ENCODE measurements around the gene MYL5. TPM values are rescaled to one million over a fixed set of nuclear protein-coding genes. Genes with fewer than 3 reads are reported as not detected.

The MYL5 gene
- total and polyA plus RNA-seq, 2 of the 13 experiments (the other 11 are each of a cell fraction or from before 2014, with no cell fraction given), result 6.5 to 16.0 TPM

GRCh38 chr4:677431-678293 lies 3.3 kb downstream of the MYL5 start (continued):
- TF ChIP-seq ATF6 (CRISPR knock-in tag; conservative IDR thresholded peaks at IDR 0.05) (no peak), ZNF782 (CRISPR knock-in tag; IDR thresholded peaks at IDR 0.05; ENCODE audit: borderline replicate concordance) (no peak), MED13 (CRISPR knock-in tag; IDR thresholded peaks at IDR 0.05) (no peak)

GRCh38 chr4:678331-679103 lies 4.2 kb downstream of the MYL5 start:
- no peaks in the 10 kb centered on the region for H3K36me3 ChIP-seq (replicated peaks in 1 of 2; ENCODE audit: control insufficient read depth in 1 of 2, insufficient read depth in 2 of 2, low read length in 2 of 2)
- FAIRE-seq (no peak), ATAC-seq (no peak), DNase-seq (ENCODE audit: low spot score) (no peak)
- peaks cover 77% of the 10 kb centered on the region for H3K4me1 ChIP-seq (ENCODE audit: insufficient read depth, low read length)
- no peak overlapping the region for H3K27ac ChIP-seq (ENCODE audit: extremely low read length, insufficient read depth, low read length)
- H3K27me3 ChIP-seq (ENCODE audit: control insufficient read depth in 1 of 2, insufficient read depth in 2 of 2, low read length in 2 of 2), result no peaks in the 10 kb centered on the region
- BruUV-seq (replicated peaks), result no TSS peak
- intact Hi-C loops (cut with micrococcal nuclease; ENCODE audit: unreplicated experiment), result loop anchor here (10.0 kb wide), 1 partner anchor 204 kb away; no protein-coding TSS in a partner anchor
- in situ Hi-C loops (cut with HindIII; ENCODE audit: extremely low pct_ligation_motif_present, low pct_unique_long_range_greater_than_20kb), result no loop called here
- peak overlapping the region; percentile 91 for H3K4me2 ChIP-seq (ENCODE audit: low read depth, low read length)
- WGBS (ENCODE audit: low lambda C conversion rate), result 32% methylated on average over 8 of the region's 14 CpGs
- no peaks in the 10 kb centered on the region for H4K20me1 ChIP-seq (ENCODE audit: insufficient read depth, low read length)
- no peaks in the 10 kb centered on the region for H3K9me3 ChIP-seq (ENCODE audit: low read length)
- H3K79me2 ChIP-seq (ENCODE audit: insufficient read depth, low read length), result peaks cover 10% of the 10 kb centered on the region
- ChIA-PET CTCF (ENCODE audit: low intra/inter-chr PET ratio, low total read pairs) (no interaction called here), POLR2A (interaction anchor here (1.0 to 1.5 kb wide), 3 partner anchors 9 to 22 kb away, joined by 3 to 7 read pairs (median 3); no protein-coding TSS in a partner anchor)
- peak overlapping the region in 2 of 3 experiments; percentile 33 to 62; a peak in 4 of 6 replicates for H3K4me3 ChIP-seq (replicated peaks in 1 of 3; ENCODE audit: insufficient read depth in 1 of 3, low read depth in 2 of 3, low read length in 3 of 3)
- H3K9ac ChIP-seq (ENCODE audit: insufficient read depth, low read depth, low read length), result peak overlapping the region; percentile 50; the same call in 1 of the 2 replicates
- H2AFZ ChIP-seq (ENCODE audit: low read length), result no peak overlapping the region
- 0 out of 2 replicates have a peak, but pooled peaks have one; percentile 2 for TF ChIP-seq RFX5 (IDR thresholded peaks at IDR 0.05; ENCODE audit: low read depth, low read length)
- 0 out of 2 replicates have a peak, but pooled peaks have one; percentile 33 for TF ChIP-seq ZNF83 (CRISPR knock-in tag; IDR thresholded peaks at IDR 0.05; ENCODE audit: borderline replicate concordance)
- peak; percentile 87 for TF ChIP-seq ZNF12 (CRISPR knock-in tag; IDR thresholded peaks at IDR 0.05)
- 0 out of 2 replicates have a peak, but pooled peaks have one; percentile 21 for TF ChIP-seq ZFP91 (CRISPR knock-in tag; IDR thresholded peaks at IDR 0.05; ENCODE audit: borderline replicate concordance)
- TF ChIP-seq AKAP8 (CRISPR knock-in tag; IDR thresholded peaks at IDR 0.05), result 0 out of 2 replicates have a peak, but pooled peaks have one; percentile 4
- no peak for TF ChIP-seq HNRNPL (IDR thresholded peaks at IDR 0.05; ENCODE audit: low read depth, low read length)
- no peak for TF ChIP-seq FOXA1 (IDR thresholded peaks at IDR 0.05)
- no peak for TF ChIP-seq FOXA1 (CRISPR knock-in tag; IDR thresholded peaks at IDR 0.05)
- no peak for TF ChIP-seq MAZ (IDR thresholded peaks at IDR 0.05; ENCODE audit: borderline replicate concordance, low read depth, low read length)
- 0 out of 2 replicates have a peak, but pooled peaks have one; percentile 44 for TF ChIP-seq MAZ (CRISPR knock-in tag; IDR thresholded peaks at IDR 0.05; ENCODE audit: low read depth)
- TF ChIP-seq NONO (IDR thresholded peaks at IDR 0.05), result no peak
- 0 out of 2 replicates have a peak, but pooled peaks have one; percentile 46 for TF ChIP-seq NONO (CRISPR knock-in tag; conservative IDR thresholded peaks at IDR 0.05)
